NCI-H1694 (cell line): ENCODE results near the gene FBH1.
"Not testable (repeated sequence)": the region's sequence is repeated elsewhere in the genome, so short reads cannot be mapped to it uniquely, and the experiment has no call there.

ENCODE experiments used
- DNase-seq: peaks from one replicate; lab custom pipeline; 2025; lab: John Stamatoyannopoulos, UW

Gene FBH1

DNA sequence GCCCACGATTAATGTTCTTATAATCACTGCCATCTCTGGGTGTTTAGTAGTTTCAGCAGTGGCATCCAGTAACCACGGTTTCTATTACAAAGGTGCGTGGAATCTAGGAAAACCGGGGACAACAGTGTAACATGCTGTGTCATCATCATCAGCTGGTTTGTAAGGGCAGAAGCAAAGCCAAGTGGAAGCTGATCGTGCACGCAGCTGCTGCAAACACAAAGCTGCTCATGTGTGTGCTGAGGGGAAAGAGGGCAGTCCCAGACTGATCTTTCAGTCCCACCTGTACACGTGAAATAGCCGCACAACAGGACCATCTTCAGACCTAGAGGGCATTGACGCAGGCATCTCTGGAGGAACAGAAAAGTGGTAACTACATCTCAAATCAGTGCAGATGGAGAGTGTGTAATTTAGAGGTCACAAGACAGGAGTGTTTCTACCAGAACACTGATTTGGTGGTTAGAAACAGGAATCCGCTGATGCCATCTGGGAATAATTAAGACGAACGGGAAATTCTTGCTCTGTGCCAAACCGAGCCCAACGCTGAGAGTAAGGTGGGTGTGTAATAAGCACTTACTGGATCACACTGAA is 13.8 kb upstream of the FBH1 start:
- DNase-seq, result peak; percentile 47

GRCh38 chr10:5877041-5877440 is 13.0 kb upstream of the FBH1 start:
- DNase-seq, result not testable (repeated sequence)

DNA sequence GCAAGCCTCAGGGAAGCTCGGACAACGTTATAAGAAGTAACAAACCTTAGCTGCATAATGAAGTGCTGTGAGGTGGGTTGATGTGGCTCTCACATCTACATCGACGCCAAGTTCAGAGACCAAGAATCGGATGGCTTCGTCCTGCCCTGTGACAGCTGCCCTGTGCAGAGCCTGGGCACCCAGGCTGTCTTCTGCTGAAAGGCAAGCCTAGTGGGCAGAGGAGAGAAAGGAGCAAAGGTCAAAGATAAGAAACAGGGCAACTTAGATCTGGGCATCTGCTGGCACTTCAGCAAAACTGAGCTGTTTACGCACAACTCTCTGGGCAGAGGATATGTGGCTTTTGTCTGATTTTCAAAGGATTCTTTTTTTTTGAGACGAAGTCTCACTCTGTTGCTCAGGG is 7.1 kb upstream of the FBH1 start:
- DNase-seq, result no peak

DNA sequence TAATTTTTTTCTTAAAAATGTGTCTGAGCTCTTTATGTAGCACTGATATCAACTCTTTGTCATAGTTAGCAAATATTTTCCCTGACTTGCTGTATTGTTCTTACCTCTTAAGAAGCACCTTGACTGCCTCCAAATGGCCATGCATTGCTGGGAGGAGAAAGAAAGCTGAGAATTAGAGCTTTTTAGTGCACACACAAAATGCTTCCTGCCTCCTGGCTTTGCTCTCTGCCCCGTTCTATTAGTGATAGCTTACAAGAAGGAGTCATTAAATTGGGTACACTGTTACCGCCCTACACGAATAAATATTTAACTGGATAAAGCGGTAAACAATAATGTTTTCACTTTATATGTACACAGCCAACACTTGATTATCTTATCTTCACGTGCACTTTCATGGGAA is 4.4 kb upstream of the FBH1 start:
- DNase-seq, result no peak

DNA sequence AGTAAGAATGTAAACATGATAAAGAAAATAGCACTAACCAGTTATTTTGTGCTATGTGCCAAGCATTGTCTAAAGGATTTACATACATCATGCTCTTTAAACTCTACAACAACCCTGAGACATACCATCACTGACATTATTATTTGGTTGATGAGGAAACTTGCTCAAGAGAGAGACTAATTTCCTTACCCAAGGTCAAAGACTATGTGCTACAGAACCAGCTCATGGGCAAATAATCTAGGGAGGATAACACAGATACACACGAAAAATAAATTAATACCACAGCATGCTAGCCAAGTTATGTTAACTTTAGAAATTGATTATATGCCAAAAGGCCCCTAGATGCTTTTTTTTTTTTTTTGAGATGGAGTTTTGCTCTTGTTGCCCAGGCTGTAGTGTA is 3.0 kb upstream of the FBH1 start:
- DNase-seq, result no peak

- no peak for DNase-seq
Measured at GRCh38 chr10:5887641-5888040, 2.4 kb upstream of the FBH1 start.

GRCh38 chr10:5888351-5888750 is 1.7 kb upstream of the FBH1 start:
- DNase-seq, result no peak

- no peak for DNase-seq
Measured at GRCh38 chr10:5888843-5889623, 1.0 kb upstream of the FBH1 start.

DNA sequence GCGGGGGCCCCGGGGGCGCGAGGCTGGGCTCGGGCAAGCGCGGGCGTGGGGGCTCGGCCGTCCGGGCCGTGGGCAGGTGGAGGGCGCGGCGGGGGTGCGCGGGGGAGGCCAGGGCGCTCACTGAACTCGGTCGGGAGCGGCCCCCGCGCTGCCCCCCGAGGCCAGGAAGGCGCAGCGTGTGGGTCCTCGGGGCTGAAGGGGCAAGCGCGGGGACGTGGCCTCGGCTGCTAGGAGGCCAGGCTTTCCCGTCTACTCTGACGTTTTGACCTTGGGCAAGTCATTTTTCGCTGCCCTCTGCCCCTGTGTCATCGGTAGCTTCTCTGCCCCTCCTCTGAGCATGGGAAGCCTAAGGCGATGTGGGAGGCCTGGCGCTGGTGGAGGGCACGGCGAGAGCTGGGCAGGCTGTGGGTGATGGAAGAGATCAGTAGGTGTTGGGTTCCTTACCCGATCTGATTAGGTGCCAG is 441 bp downstream of the FBH1 start:
- no peak for DNase-seq

DNA sequence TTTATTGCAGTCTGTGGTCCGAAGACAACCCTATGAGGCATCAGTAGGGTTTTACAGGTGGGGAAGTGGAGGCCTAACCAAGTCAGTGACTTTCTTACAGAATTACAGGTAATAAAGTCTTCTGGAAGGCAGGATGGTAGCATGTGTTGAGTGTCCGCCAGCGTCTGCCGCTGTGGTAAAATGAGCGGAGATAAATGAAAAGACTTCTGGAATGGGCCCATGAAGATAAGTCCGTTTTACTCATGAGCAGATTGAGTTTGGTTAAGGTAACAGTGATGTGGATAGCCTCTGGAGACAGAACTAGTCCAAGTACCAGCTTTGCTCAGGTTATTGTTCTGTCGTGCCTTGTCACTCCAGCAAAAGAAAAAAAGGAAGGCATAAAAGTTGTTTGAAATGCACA is 966 bp downstream of the FBH1 start:
- no peak for DNase-seq

DNA sequence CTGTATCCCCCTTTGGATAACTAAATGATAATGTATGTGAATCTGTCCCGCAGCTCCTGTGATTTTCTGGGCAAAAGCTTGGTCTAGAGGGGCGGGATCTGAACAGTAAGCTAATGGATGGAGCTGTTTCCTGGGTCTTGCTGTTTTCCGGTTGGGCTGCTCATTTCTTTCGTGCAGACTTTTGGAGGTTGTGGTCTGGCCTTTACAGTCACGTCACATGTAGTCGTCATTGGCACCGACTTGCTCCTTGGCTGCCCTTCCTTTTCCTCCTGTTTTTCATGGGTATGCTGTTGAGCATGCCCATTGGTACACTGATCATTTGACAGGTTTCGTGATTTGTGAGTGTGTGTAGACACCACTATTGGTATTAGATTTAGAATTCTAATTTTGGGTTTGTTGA is 2.0 kb downstream of the FBH1 start:
- DNase-seq, result no peak

GRCh38 chr10:5893321-5893720 is 3.3 kb downstream of the FBH1 start:
- no peak for DNase-seq

- DNase-seq, result no peak
Measured at GRCh38 chr10:5894403-5894802, 4.4 kb downstream of the FBH1 start.

GRCh38 chr10:5894873-5895272 is 4.8 kb downstream of the FBH1 start:
- no peak for DNase-seq

DNA sequence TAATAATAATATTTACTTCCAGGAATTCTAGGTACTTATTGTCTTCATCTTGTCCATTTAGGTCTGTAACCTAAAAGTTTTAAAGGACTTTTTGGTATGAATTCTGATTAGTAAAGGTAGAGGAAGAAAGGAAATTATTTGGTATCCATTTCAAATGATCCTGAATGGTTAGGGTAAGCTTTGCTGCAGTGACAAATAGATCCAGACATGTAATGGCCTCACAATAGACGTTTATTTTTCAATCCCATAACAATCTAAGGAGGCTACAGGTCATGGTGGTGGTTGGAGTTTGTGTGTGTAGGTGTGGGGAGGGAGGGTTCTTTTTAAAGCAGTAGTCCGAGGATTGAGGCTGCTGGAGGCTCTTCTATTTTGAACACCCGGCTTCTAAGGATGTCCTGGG is 5.3 kb downstream of the FBH1 start:
- no peak for DNase-seq

DNA sequence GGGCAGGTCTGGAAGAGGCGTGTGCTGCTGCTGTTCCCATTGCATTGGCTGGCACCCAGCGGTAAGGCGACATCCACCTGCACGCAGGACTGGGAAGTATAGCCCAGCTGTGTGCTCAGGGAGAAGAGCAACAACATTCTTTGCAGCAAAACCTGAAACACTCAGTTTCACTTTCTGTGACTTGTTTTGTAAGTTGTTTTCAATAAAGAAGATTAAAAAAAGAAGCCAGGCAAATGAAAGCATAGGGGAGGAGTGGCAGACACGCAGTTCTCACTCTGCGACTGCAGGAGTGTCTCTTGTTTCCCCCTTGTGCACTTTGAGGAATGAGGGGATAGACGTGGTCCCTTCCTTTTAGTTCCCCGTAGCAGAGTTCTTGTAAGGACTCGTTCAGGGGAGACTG is 5.8 kb downstream of the FBH1 start:
- no peak for DNase-seq

DNA sequence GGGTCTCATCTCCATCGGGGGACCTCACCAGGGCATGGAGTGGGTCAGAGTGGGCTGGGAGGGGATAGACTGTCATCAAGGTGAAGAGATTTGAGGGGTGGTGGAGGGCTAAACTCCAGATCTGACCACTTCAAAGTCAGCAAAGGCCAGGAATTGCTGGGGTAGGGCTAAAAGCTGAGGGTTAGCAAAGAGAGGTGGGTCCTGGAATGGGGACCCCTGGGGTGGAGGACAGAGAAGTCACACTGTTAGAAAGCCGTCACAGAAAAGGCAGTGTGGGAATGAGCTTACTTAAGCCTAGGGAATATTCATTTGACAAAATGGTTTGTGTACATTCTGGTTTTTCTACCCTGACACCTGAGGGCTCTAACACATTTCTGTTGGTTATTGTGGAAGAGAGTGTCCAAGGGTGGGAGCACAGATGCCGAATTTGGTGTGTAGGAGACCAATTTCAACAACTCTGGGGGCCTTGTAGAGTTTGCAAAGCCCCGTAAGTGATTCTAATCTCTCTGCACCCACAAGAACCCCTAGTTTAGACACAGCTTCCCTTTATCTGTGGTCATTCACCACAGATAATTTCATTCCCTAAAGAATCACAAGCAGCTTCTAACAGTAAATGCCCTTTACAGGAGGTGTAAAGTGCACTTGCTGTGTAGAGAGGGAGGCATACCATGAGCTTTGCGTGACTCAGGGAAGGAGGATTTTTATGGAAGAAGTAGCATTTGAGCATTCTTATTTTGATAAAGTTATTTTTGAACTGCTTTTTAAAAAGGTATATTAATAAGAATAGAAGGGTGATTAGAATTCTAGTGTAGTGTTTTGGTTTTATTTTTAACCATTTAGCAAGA is 6.4 kb downstream of the FBH1 start:
- no peak for DNase-seq

DNA sequence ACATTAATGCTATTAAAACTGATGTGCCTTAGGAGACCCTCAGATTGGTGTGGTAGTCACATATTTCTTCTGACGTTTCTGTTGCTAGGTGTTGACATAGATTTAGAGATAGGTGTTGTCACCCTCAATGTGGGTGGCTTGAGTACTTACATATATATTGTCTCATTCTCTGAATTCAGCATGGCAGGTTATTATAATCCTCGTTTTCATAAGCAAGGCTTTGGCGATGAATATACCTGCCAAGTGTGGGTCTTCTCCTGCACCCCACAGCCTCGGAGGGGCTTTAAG is 7.0 kb downstream of the FBH1 start:
- DNase-seq, result no peak

DNA sequence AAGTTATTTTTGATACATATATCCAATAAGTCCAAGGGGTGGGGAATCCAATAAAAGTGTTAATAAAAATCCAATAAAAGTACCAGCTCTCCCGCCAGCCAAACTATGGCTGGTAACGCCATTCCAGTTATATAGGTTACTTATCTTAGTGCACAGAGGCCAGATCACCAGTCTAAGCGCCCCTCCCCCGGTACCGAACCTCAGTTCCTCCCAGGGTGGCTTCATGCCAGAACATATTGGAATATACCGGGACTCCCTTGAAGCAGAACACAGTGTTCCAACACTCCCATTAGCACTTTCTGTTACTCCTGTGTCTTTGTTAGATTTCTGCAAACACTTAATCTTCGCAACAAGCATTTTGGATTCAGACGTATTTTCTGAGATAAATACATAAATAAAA is 7.5 kb downstream of the FBH1 start:
- DNase-seq, result no peak

- no peak for DNase-seq
Measured at GRCh38 chr10:5898163-5898562, 8.1 kb downstream of the FBH1 start.

GRCh38 chr10:5900247-5900646 is 10.2 kb downstream of the FBH1 start:
- DNase-seq, result no peak

DNA sequence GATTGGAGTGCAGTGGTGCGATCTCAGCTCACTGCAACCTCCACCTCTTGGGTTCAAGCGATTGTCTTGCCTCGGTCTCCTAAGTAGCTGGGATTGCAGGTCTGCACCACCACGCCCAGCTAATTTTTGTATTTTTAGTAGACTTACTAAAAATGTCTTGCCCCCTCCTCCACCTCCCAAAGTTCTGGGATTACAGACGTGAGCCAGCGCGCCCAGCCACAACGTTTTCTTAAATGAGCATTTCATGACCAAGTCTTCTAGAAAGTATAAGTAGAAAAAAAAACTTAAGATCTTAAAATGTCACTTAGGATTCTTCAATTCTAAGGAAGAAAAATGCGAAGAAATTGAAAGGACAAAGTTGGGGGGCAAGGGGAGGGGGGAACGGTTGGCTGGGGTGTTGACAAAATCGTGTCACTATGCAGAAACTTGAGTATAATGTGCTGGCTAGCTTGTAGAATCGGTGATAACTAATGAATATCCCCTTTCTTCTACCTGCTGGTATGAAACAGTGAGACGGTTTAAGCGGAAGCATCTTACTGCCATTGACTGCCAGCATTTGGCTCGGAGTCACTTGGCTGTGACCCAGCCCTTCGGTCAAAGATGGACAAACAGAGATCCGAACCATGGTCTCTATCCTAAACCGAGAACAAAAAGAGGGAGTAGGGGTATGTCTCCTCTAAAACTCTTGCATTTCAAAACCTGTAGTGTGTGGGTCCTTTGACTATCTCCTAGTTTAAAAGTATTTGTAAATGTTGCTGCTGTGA is 12.7 kb downstream of the FBH1 start:
- no peak for DNase-seq

GRCh38 chr10:5903563-5903962 is 13.5 kb downstream of the FBH1 start:
- no peak for DNase-seq
